ENCODE measurements around the gene ATP5F1A.

- TF ChIP-seq, protein P1, sequence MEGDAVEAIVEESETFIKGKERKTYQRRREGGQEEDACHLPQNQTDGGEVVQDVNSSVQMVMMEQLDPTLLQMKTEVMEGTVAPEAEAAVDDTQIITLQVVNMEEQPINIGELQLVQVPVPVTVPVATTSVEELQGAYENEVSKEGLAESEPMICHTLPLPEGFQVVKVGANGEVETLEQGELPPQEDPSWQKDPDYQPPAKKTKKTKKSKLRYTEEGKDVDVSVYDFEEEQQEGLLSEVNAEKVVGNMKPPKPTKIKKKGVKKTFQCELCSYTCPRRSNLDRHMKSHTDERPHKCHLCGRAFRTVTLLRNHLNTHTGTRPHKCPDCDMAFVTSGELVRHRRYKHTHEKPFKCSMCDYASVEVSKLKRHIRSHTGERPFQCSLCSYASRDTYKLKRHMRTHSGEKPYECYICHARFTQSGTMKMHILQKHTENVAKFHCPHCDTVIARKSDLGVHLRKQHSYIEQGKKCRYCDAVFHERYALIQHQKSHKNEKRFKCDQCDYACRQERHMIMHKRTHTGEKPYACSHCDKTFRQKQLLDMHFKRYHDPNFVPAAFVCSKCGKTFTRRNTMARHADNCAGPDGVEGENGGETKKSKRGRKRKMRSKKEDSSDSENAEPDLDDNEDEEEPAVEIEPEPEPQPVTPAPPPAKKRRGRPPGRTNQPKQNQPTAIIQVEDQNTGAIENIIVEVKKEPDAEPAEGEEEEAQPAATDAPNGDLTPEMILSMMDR (conservative IDR thresholded peaks at IDR 0.05) = no peak
- TF ChIP-seq ZFX (IDR thresholded peaks at IDR 0.05) = no peak
Measured at GRCh38 chr18:46055838-46056230, 42.3 kb downstream of the ATP5F1A start.
